HepG2 (cell line): Measurements from ENCODE around the gene ARPP21. TPM values are rescaled to one million over a fixed set of nuclear protein-coding genes. Genes with fewer than 3 reads are reported as not detected.

Experiments
- ATAC-seq: fragments of 200-7000 bp; cut with Tn5 transposase; 3 replicates; pipeline ENCODE4 v1.9.1; 2020; ENCODE audit warnings: mild to moderate bottlenecking, moderate library complexity
- BruUV-seq: library from RNA; stranded (reverse); fragments of 400-500 nt; replicated peaks from 2 replicates; lab custom pipeline; 2021; lab: Mats Ljungman, UMichigan
- CTCF ChIA-PET: fragments of 300-600 bp; formaldehyde crosslinking; extraction: SDS; loops from one replicate; lab custom pipeline; 2021; ENCODE audit warnings: low total read pairs, inconsistent platforms, low intra/inter-chr PET ratio; lab: Yijun Ruan, JAX
- POLR2A ChIA-PET: fragments of 350-600 bp; sonication (Branson Sonifier 250); formaldehyde crosslinking; loops from one replicate; lab custom pipeline; 2020; ENCODE audit warnings: antibody characterized with exemption, inconsistent platforms; lab: Yijun Ruan, JAX
- DNase-seq: peaks from one replicate; pipeline ENCODE4 v3.0.0-alpha.2; 2015; ENCODE audit warnings: low spot score
- FAIRE-seq: peaks from 3 replicates; lab custom pipeline; 2011; peaks lifted over from hg19 to GRCh38; lab: Jason Lieb, UNC
- H2AFZ ChIP-seq: one replicate; pipeline ENCODE4 v1.6.1; 2011; ENCODE audit warnings: low read length, inconsistent platforms
- H3K27ac ChIP-seq: fragments of 300-600 bp; 3 replicates; pipeline ENCODE4 v1.8.0; 2011; ENCODE audit warnings: mixed run types, mild to moderate bottlenecking, mixed read lengths, low read length, inconsistent platforms; ENCODE audit not compliant: insufficient read depth; ENCODE audit errors: extremely low read length
- H3K27me3 ChIP-seq, 2 experiments: fragments of 200-600 bp in 1 of 2; 2 replicates in 1 of 2; 3 replicates in 1 of 2; pipeline versions ENCODE4 v1.6.0 to v1.8.0; 2011; ENCODE audit warnings: low read length in 2 of 2, mild to moderate bottlenecking in 2 of 2, moderate library complexity in 2 of 2, inconsistent platforms in 1 of 2; ENCODE audit not compliant: insufficient read depth in 2 of 2, control insufficient read depth in 1 of 2
- H3K36me3 ChIP-seq, 2 experiments: fragments of 200-600 bp in 1 of 2; replicated peaks in 1 of 2; 2 replicates in 1 of 2; 3 replicates in 1 of 2; pipeline versions ENCODE4 v1.5.1 to v1.8.0; 2011; ENCODE audit warnings: low read length in 2 of 2, inconsistent platforms in 1 of 2; ENCODE audit not compliant: insufficient read depth in 2 of 2, control insufficient read depth in 1 of 2
- H3K4me1 ChIP-seq: 2 replicates; pipeline ENCODE4 v1.5.1; 2012; ENCODE audit warnings: low read length, inconsistent platforms; ENCODE audit not compliant: insufficient read depth
- H3K4me2 ChIP-seq: 2 replicates; pipeline ENCODE4 v1.6.0; 2011; ENCODE audit warnings: low read depth, low read length, inconsistent platforms
- H3K4me3 ChIP-seq, 3 experiments: fragments of 200-600 bp in 1 of 3; sonication (generic), shearing (Covaris generic) in 1 of 3; replicated peaks in 1 of 3; 2 replicates each; pipeline ENCODE4 v1.5.1; 2011 to 2016; ENCODE audit warnings: low read length in 3 of 3, inconsistent platforms in 2 of 3, low read depth in 2 of 3, mild to moderate bottlenecking in 2 of 3, control low read depth in 1 of 3, mixed read lengths in 1 of 3; ENCODE audit not compliant: insufficient read depth in 1 of 3
- H3K79me2 ChIP-seq: one replicate; pipeline ENCODE4 v1.6.1; 2011; ENCODE audit warnings: low read length, inconsistent platforms; ENCODE audit not compliant: insufficient read depth
- H3K9ac ChIP-seq: 2 replicates; pipeline ENCODE4 v1.6.0; 2011; ENCODE audit warnings: mild to moderate bottlenecking, low read depth, low read length, inconsistent platforms; ENCODE audit not compliant: insufficient read depth
- H3K9me3 ChIP-seq: 2 replicates; pipeline ENCODE4 v1.5.1; 2012; ENCODE audit warnings: mild to moderate bottlenecking, low read length
- H4K20me1 ChIP-seq: 2 replicates; pipeline ENCODE4 v1.6.0; 2011; ENCODE audit warnings: inconsistent platforms, mild to moderate bottlenecking, low read length, moderate library complexity; ENCODE audit not compliant: insufficient read depth
- CCDC6 ChIP-seq: sonication (generic); formaldehyde crosslinking; IDR thresholded peaks from 2 replicates; pipeline ENCODE4 v1.8.1; 2022; ENCODE audit warnings: mild to moderate bottlenecking, missing genetic modification reagents, moderate library complexity
- CREB1 ChIP-seq, 2 experiments: fragments of 450-650 bp in 1 of 2; IDR thresholded peaks; 2 replicates each; pipeline ENCODE4 v1.6.1; 2016 to 2017; ENCODE audit warnings: control low read depth in 1 of 2, mild to moderate bottlenecking in 1 of 2, missing compliant biosample characterization in 1 of 2, missing genetic modification characterization in 1 of 2
- EHMT2 ChIP-seq: fragments of 200-600 bp; sonication (generic); IDR thresholded peaks from 2 replicates; pipeline ENCODE4 v1.7.0; 2017; ENCODE audit warnings: antibody characterized with exemption, low read depth, low read length, borderline replicate concordance
- EP300 ChIP-seq, 3 experiments: sonication (generic) in 1 of 3; formaldehyde crosslinking in 1 of 3; IDR thresholded peaks; 2 replicates each; pipeline versions ENCODE4 v1.5.1 to v1.6.1; 2011 to 2020; ENCODE audit warnings: low read depth in 2 of 3, low read length in 2 of 3, borderline replicate concordance in 1 of 3, improper control_type of control experiment in 1 of 3, mild to moderate bottlenecking in 1 of 3, missing genetic modification reagents in 1 of 3, moderate library complexity in 1 of 3
- FOXA3 ChIP-seq: IDR thresholded peaks from 2 replicates; pipeline ENCODE4 v1.6.1; 2016; ENCODE audit warnings: missing genetic modification reagents, missing compliant biosample characterization
- HMG20A ChIP-seq: IDR thresholded peaks from 2 replicates; pipeline ENCODE4 v1.6.1; 2016; ENCODE audit warnings: borderline replicate concordance
- HNF4A ChIP-seq: sonication (generic); formaldehyde crosslinking; IDR thresholded peaks from 2 replicates; pipeline ENCODE4 v1.4.0; 2020; ENCODE audit warnings: missing genetic modification reagents
- HOXA3 ChIP-seq: sonication (generic); formaldehyde crosslinking; IDR thresholded peaks from 2 replicates; pipeline ENCODE4 v1.5.0; 2020; ENCODE audit warnings: missing genetic modification reagents
- IRF2 ChIP-seq: IDR thresholded peaks from 2 replicates; pipeline ENCODE4 v1.6.1; 2018; ENCODE audit warnings: missing genetic modification reagents, missing compliant biosample characterization
- ISL2 ChIP-seq: sonication (generic); formaldehyde crosslinking; IDR thresholded peaks from 2 replicates; pipeline ENCODE4 v1.5.0; 2020; ENCODE audit warnings: missing genetic modification reagents
- KAT7 ChIP-seq: IDR thresholded peaks from 2 replicates; pipeline ENCODE4 v1.6.1; 2018; ENCODE audit warnings: borderline replicate concordance, missing compliant biosample characterization
- MIXL1 ChIP-seq: IDR thresholded peaks from 2 replicates; pipeline ENCODE4 v1.6.1; 2016
- NCOA2 ChIP-seq: sonication (generic); formaldehyde crosslinking; IDR thresholded peaks from 2 replicates; pipeline ENCODE4 v1.8.0; 2022; ENCODE audit warnings: inconsistent platforms
- PPARG ChIP-seq: conservative IDR thresholded peaks from 2 replicates; pipeline ENCODE4 v1.6.1; 2016; ENCODE audit warnings: missing biosample characterization, missing genetic modification reagents
- RFXANK ChIP-seq: IDR thresholded peaks from 2 replicates; pipeline ENCODE4 v1.6.1; 2016
- RXRB ChIP-seq: IDR thresholded peaks from 2 replicates; pipeline ENCODE4 v1.6.1; 2016; ENCODE audit warnings: borderline replicate concordance, missing genetic modification reagents, missing compliant biosample characterization
- SOX13 ChIP-seq, 3 experiments: fragments of 450-650 bp in 1 of 3; sonication (generic) in 1 of 3; formaldehyde crosslinking in 1 of 3; IDR thresholded peaks in 2 of 3; conservative IDR thresholded peaks in 1 of 3; 2 replicates each; pipeline versions ENCODE4 v1.5.0 to v1.6.1; 2016 to 2020; ENCODE audit warnings: antibody characterized with exemption in 1 of 3, mild to moderate bottlenecking in 1 of 3, missing compliant biosample characterization in 1 of 3, missing genetic modification reagents in 1 of 3, moderate library complexity in 1 of 3
- SOX5 ChIP-seq: IDR thresholded peaks from 2 replicates; pipeline ENCODE4 v1.6.1; 2016; ENCODE audit warnings: borderline replicate concordance
- SOX6 ChIP-seq, 2 experiments: fragments of 450-650 bp in 1 of 2; sonication (generic) in 1 of 2; formaldehyde crosslinking in 1 of 2; IDR thresholded peaks; 2 replicates each; pipeline versions ENCODE4 v1.4.0 to v1.6.1; 2017 to 2020; ENCODE audit warnings: antibody characterized with exemption in 1 of 2, mild to moderate bottlenecking in 1 of 2, missing genetic modification reagents in 1 of 2
- SRF ChIP-seq: IDR thresholded peaks from 2 replicates; pipeline ENCODE4 v1.6.1; 2011; ENCODE audit warnings: mild to moderate bottlenecking, low read depth, low read length, moderate library complexity
- SRSF9 ChIP-seq: fragments of 200-400 bp; formaldehyde crosslinking; IDR thresholded peaks from 2 replicates; pipeline ENCODE4 v1.6.1; 2018; ENCODE audit warnings: borderline replicate concordance, mild to moderate bottlenecking, low read depth, low read length; ENCODE audit not compliant: insufficient read depth, poor library complexity, severe bottlenecking
- TFDP2 ChIP-seq: sonication (generic); formaldehyde crosslinking; IDR thresholded peaks from 2 replicates; pipeline ENCODE4 v1.4.0; 2020; ENCODE audit warnings: missing genetic modification reagents
- WGBS: methylation state at CpG from one replicate; pipeline ENCODE4 v1.1.6; 2017; ENCODE audit warnings: low lambda C conversion rate; 5-methylcytosine and 5-hydroxymethylcytosine counted together
- in situ Hi-C: cut with HindIII; loops from 2 replicates; pipeline ENCODE4 v1.10.0; 2017; ENCODE audit warnings: low pct_unique_long_range_greater_than_20kb; ENCODE audit not compliant: extremely low pct_ligation_motif_present
- intact Hi-C: fragments of 100-400 bp; cut with micrococcal nuclease; formaldehyde crosslinking; loops from one replicate; pipeline ENCODE4 v1.10.0; 2022; ENCODE audit not compliant: unreplicated experiment
- polyA plus RNA-seq, 8 experiments: library from polyadenylated mRNA; depleted of rRNA in 3 of 8; stranded (reverse) in 7 of 8; unstranded in 1 of 8; fragments of >200 nt; fragmentation: Illumina TruSeq in 4 of 8; extraction: Trizol in 4 of 8; gene quantifications; 2 replicates each; pipeline versions ENCODE4 v1.2.1 to v1.2.3, GENCODE V29; 2011 to 2016; ENCODE audit warnings: low read depth in 4 of 8, missing spikeins in 1 of 8, mixed read lengths in 1 of 8; ENCODE audit not compliant: insufficient read depth in 1 of 8
- total RNA-seq, 5 experiments: library from RNA; depleted of rRNA; stranded (reverse); fragments of >200 nt; fragmentation: Illumina TruSeq; extraction: Trizol; gene quantifications; 2 replicates each; pipeline ENCODE4 v1.2.3, GENCODE V29; 2016; ENCODE audit warnings: low read depth in 1 of 5

The ARPP21 gene
- total and polyA plus RNA-seq, 2 of the 13 experiments (the other 11 are each of a cell fraction or from before 2014, with no cell fraction given), result not detected

GRCh38 chr3:35800960-35801459 is 161.7 kb downstream of the ARPP21 start:
- DNase-seq, result peak; percentile 84
- intact Hi-C loops, result no loop called here
- TF ChIP-seq SOX6 (IDR thresholded peaks at IDR 0.05), result no peak
- peak; percentile 10; the same call in 1 of the 2 replicates for TF ChIP-seq SOX6 (CRISPR knock-in tag; IDR thresholded peaks at IDR 0.05)
- TF ChIP-seq SRSF9, result no peak
- no peak for TF ChIP-seq CCDC6 (CRISPR knock-in tag)
- no peak for TF ChIP-seq SRF
- peak; percentile 21; the same call in 1 of the 2 replicates for TF ChIP-seq EHMT2
- peak; percentile 60 for TF ChIP-seq FOXA3 (CRISPR knock-in tag)
- no peak for TF ChIP-seq IRF2 (CRISPR knock-in tag)
- TF ChIP-seq RXRB (CRISPR knock-in tag), result peak; percentile 36; the same call in 1 of the 2 replicates
- TF ChIP-seq SOX5, result 0 out of 2 replicates have a peak, but pooled peaks have one; percentile 31
- TF ChIP-seq CREB1 (IDR thresholded peaks at IDR 0.05), result no peak
- TF ChIP-seq CREB1 (CRISPR knock-in tag; IDR thresholded peaks at IDR 0.05), result peak; percentile 36; the same call in 1 of the 2 replicates
- TF ChIP-seq TFDP2 (CRISPR knock-in tag), result no peak
- TF ChIP-seq RFXANK (CRISPR knock-in tag), result no peak
- TF ChIP-seq KAT7 (CRISPR knock-in tag), result no peak
- peak in 1 of 2 experiments; percentile 69; a peak in 2 of 4 replicates for TF ChIP-seq EP300 (IDR thresholded peaks at IDR 0.05; ENCODE audit: low read depth in 2 of 2, low read length in 2 of 2)
- TF ChIP-seq EP300 (CRISPR knock-in tag; IDR thresholded peaks at IDR 0.05; ENCODE audit: borderline replicate concordance), result no peak
- TF ChIP-seq HNF4A, result peak; percentile 49; the same call in 1 of the 2 replicates
- TF ChIP-seq SOX13 (IDR thresholded peaks at IDR 0.05), result no peak
- TF ChIP-seq SOX13 (CRISPR knock-in tag; conservative IDR thresholded peaks at IDR 0.05 in 1 of 2, IDR thresholded peaks at IDR 0.05 in 1 of 2), result peak in 1 of 2 experiments; percentile 52; a peak in 1 of 4 replicates
- TF ChIP-seq NCOA2 (CRISPR knock-in tag), result 0 out of 2 replicates have a peak, but pooled peaks have one; percentile 19
- peak; percentile 30; the same call in 1 of the 2 replicates for TF ChIP-seq HMG20A (CRISPR knock-in tag)
- peak; percentile 20; the same call in 1 of the 2 replicates for TF ChIP-seq MIXL1 (CRISPR knock-in tag)
- peak; percentile 74 for TF ChIP-seq ISL2 (CRISPR knock-in tag)
- peak; percentile 54; the same call in 1 of the 2 replicates for TF ChIP-seq PPARG
- no peak for TF ChIP-seq HOXA3 (CRISPR knock-in tag)

More at GRCh38 chr3:35800960-35801459, 161.7 kb downstream of the ARPP21 start:
- ChIA-PET CTCF (no interaction called here), POLR2A (no interaction called here)
- Histone ChIP-seq H3K36me3 (no peaks in the 10 kb centered on the region), H3K27me3 (no peaks in the 10 kb centered on the region), H3K4me1 (peaks cover 21% of the 10 kb centered on the region), H3K9ac (no peak overlapping the region), H3K4me2 (peak overlapping the region; percentile 37; the same call in 1 of the 2 replicates), H3K27ac (peak overlapping the region; percentile 62), H3K79me2 (no peaks in the 10 kb centered on the region), H3K9me3 (peaks cover 34% of the 10 kb centered on the region), H3K4me3 (no peak overlapping the region), H2AFZ (no peak overlapping the region), H4K20me1 (no peaks in the 10 kb centered on the region)
- no TSS peak for BruUV-seq
- FAIRE-seq (peak; percentile 12), ATAC-seq (peak; percentile 95)
- in situ Hi-C loops, result no loop called here
- WGBS, result 63% methylated on average over 1 of the region's 1 CpG
